Esophagus muscularis mucosa (tissue), 4 donors: Measurements from ENCODE around the gene PCNX2. TPM values are rescaled to one million over a fixed set of nuclear protein-coding genes. Genes with fewer than 3 reads are reported as not detected.

ENCODE experiments used
- DNase-seq: peaks from one replicate; pipeline ENCODE4 v3.0.0-alpha.2; 2017; ENCODE audit errors: extremely low spot score
- H3K27ac ChIP-seq, 4 donors: fragments of 200-600 bp; sonication (generic); replicated peaks in 1 of 4; 1 replicate in 3 of 4; 2 replicates in 1 of 4; pipeline ENCODE4 v1.5.1; 2016 to 2019; ENCODE audit warnings: mild to moderate bottlenecking in 1 of 4
- H3K27me3 ChIP-seq, 4 donors: fragments of 200-600 bp; sonication (generic); one replicate each; pipeline versions ENCODE4 v1.5.1 to v1.6.0; 2016 to 2019
- H3K36me3 ChIP-seq, 4 donors: fragments of 200-600 bp; sonication (generic); one replicate each; pipeline ENCODE4 v1.5.1; 2016 to 2019
- H3K4me1 ChIP-seq, 4 donors: fragments of 200-600 bp; sonication (generic); one replicate each; pipeline ENCODE4 v1.5.1; 2016 to 2019
- H3K4me3 ChIP-seq, 4 donors: fragments of 200-600 bp; sonication (generic); 1 replicate in 2 of 4; 2 replicates in 2 of 4; pipeline ENCODE4 v1.5.1; 2016 to 2019; ENCODE audit warnings: mild to moderate bottlenecking in 4 of 4, moderate library complexity in 1 of 4
- H3K9me3 ChIP-seq, 4 donors: fragments of 200-600 bp; sonication (generic); 1 replicate in 3 of 4; 2 replicates in 1 of 4; pipeline ENCODE4 v1.5.1; 2016 to 2019
- CTCF ChIP-seq, 3 experiments: fragments of 200-600 bp in 2 of 3; fragments of 450-650 bp in 1 of 3; sonication (generic) in 2 of 3; IDR thresholded peaks; one replicate each; pipeline ENCODE4 v1.5.1; 2017 to 2019; ENCODE audit warnings: antibody characterized with exemption in 3 of 3, mild to moderate bottlenecking in 2 of 3, moderate library complexity in 1 of 3
- EP300 ChIP-seq: sonication (generic); formaldehyde crosslinking; IDR thresholded peaks from one replicate; pipeline ENCODE4 v1.6.1; 2017; ENCODE audit warnings: antibody characterized with exemption
- POLR2A ChIP-seq: fragments of 450-650 bp; IDR thresholded peaks from one replicate; pipeline ENCODE4 v1.6.1; 2017; ENCODE audit warnings: antibody characterized with exemption, moderate library complexity, mild to moderate bottlenecking, low read depth
- POLR2AphosphoS5 ChIP-seq, 2 donors: sonication (generic); formaldehyde crosslinking; IDR thresholded peaks; one replicate each; pipeline ENCODE4 v1.6.1; 2017; ENCODE audit warnings: antibody characterized with exemption in 2 of 2
- WGBS: methylation state at CpG from one replicate; pipeline ENCODE4 v1.1.5; 2018; 5-methylcytosine and 5-hydroxymethylcytosine counted together
- intact Hi-C: fragments of 100-400 bp; cut with DNase I; formaldehyde crosslinking; loops from one replicate; pipeline ENCODE4 v1.15.1; 2023
- total RNA-seq, 4 donors: library from RNA; depleted of rRNA; stranded (reverse); fragments of >200 nt; gene quantifications; one replicate each; pipeline versions ENCODE4 v1.1.0 to v1.2.1, GENCODE V29; 2016

The PCNX2 gene
- 10 to 100 TPM in 1 of 4 donors, 1 to 10 TPM in 3; 5.7 to 23.3 (median 7.9) TPM for total RNA-seq

GRCh38 chr1:233295237-233295974, at the start of gene PCNX2:
TSS of gene PCNX2 (minus strand) at chr1:233295725. CDS start at chr1:233295478, 247 bp downstream.
- H3K27me3 ChIP-seq, result peaks cover 0 to 7% (median 0%) of the 10 kb centered on the region in 4 donors
- H3K36me3 ChIP-seq, result no peaks in the 10 kb centered on the region
- intact Hi-C loops, result no loop called here
- DNase-seq, result no peak
- H3K9me3 ChIP-seq, result no peaks in the 10 kb centered on the region
- peak within 1 kb of the TSS; percentile 60 to 74 (median 71) for H3K27ac ChIP-seq
- H3K4me3 ChIP-seq, result peak within 1 kb of the TSS; percentile 62 to 91 (median 74)
- no peak for TF ChIP-seq CTCF (IDR thresholded peaks at IDR 0.05)
- TF ChIP-seq POLR2AphosphoS5 (IDR thresholded peaks at IDR 0.05), result no peak
- no peak for TF ChIP-seq POLR2A
- no peak for TF ChIP-seq EP300
- peaks cover 5 to 16% (median 15%) of the 10 kb centered on the region in 4 donors for H3K4me1 ChIP-seq
- WGBS, result 0% methylated on average over 18 of the region's 54 CpGs

GRCh38 chr1:233343262-233343661, 47.7 kb upstream of the PCNX2 start:
- no peak overlapping the region for H3K4me3 ChIP-seq
- peaks cover 0 to 6% (median 0%) of the 10 kb centered on the region in 4 donors for H3K27me3 ChIP-seq
- H3K4me1 ChIP-seq, result no peaks in the 10 kb centered on the region
- TF ChIP-seq CTCF (IDR thresholded peaks at IDR 0.05), result no peak
- no peak for TF ChIP-seq EP300
- TF ChIP-seq POLR2AphosphoS5 (IDR thresholded peaks at IDR 0.05), result no peak
- TF ChIP-seq POLR2A, result no peak
- 83% methylated on average over 1 of the region's 1 CpG for WGBS
- H3K27ac ChIP-seq, result no peak overlapping the region
- DNase-seq, result no peak
- no peaks in the 10 kb centered on the region for H3K9me3 ChIP-seq
- H3K36me3 ChIP-seq, result no peaks in the 10 kb centered on the region
- intact Hi-C loops, result no loop called here

- peaks cover 0 to 6% (median 0%) of the 10 kb centered on the region in 4 donors for H3K27me3 ChIP-seq
- TF ChIP-seq EP300, result no peak
- no peak for TF ChIP-seq CTCF (IDR thresholded peaks at IDR 0.05)
- H3K4me1 ChIP-seq, result no peaks in the 10 kb centered on the region
- no peaks in the 10 kb centered on the region for H3K36me3 ChIP-seq
- DNase-seq, result no peak
- H3K4me3 ChIP-seq, result no peak overlapping the region
- H3K27ac ChIP-seq, result no peak overlapping the region
- intact Hi-C loops, result no loop called here
- no peaks in the 10 kb centered on the region for H3K9me3 ChIP-seq
Measured at GRCh38 chr1:233342086-233342485, 46.6 kb upstream of the PCNX2 start.

- intact Hi-C loops, result no loop called here
- Histone ChIP-seq H3K27ac (no peak overlapping the region), H3K27me3 (peaks cover 0 to 15% (median 0%) of the 10 kb centered on the region in 4 donors), H3K36me3 (no peaks in the 10 kb centered on the region), H3K4me3 (no peak overlapping the region), H3K9me3 (no peaks in the 10 kb centered on the region), H3K4me1 (no peaks in the 10 kb centered on the region)
- TF ChIP-seq POLR2AphosphoS5 (IDR thresholded peaks at IDR 0.05) (no peak), POLR2A (no peak), CTCF (IDR thresholded peaks at IDR 0.05) (no peak), EP300 (no peak)
- 68% methylated on average over 4 of the region's 4 CpGs for WGBS
- DNase-seq, result no peak
Measured at GRCh38 chr1:233340966-233341516, 45.5 kb upstream of the PCNX2 start.
